ENCODE measurements around the gene LAMB1. TPM values are rescaled to one million over a fixed set of nuclear protein-coding genes. Genes with fewer than 3 reads are reported as not detected.

LAMB1 gene
- total and polyA plus RNA-seq, 4 donors, result 32.3 to 237 (median 158) TPM

DNA sequence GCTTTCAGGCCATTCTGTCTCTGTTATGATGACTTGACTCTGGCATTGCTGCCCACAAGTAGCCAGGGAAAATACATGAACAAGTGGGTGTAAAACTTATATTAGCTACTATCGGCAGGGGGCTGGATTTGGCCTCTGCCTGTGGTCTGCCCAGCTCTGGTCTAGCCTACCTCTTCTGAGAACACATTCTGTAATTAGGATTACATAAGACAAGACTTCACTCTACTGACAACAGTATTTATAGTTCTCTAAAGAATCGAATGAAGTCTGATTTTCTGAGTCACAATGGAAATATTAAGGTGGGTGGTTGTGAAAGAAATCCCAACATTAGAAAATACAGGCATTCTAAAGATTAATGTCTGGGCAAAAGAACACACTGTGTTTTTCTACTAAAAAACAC, 56.5 kb downstream of the LAMB1 start:
- H3K4me3 ChIP-seq (ENCODE audit: low read length in 2 of 2), result no peak overlapping the region
- WGBS, 2 donors, result 2 to 10% methylated on average over 2 of the region's 2 CpGs
- H3K9me3 ChIP-seq (ENCODE audit: control insufficient read depth, low read length), result no peaks in the 10 kb centered on the region
- H3K27ac ChIP-seq (ENCODE audit: low read depth in 1 of 2, low read length in 2 of 2), result peak overlapping the region in 1 of 2 donors; percentile 56
- H3K36me3 ChIP-seq (ENCODE audit: control insufficient read depth in 1 of 2, insufficient read depth in 2 of 2, low read length in 1 of 2), result no peaks in the 10 kb centered on the region
- no peaks in the 10 kb centered on the region for H3K27me3 ChIP-seq (ENCODE audit: control insufficient read depth in 1 of 2, insufficient read depth in 2 of 2, low read length in 1 of 2)
- peaks cover 0 to 2% of the 10 kb centered on the region in 2 donors for H3K4me1 ChIP-seq (ENCODE audit: control insufficient read depth in 1 of 2, insufficient read depth in 2 of 2, low read length in 2 of 2)
- ATAC-seq (ENCODE audit: low FRiP score) (no peak), DNase-seq (no peak)
- intact Hi-C loops (cut with DNase I), result no loop called here

DNA sequence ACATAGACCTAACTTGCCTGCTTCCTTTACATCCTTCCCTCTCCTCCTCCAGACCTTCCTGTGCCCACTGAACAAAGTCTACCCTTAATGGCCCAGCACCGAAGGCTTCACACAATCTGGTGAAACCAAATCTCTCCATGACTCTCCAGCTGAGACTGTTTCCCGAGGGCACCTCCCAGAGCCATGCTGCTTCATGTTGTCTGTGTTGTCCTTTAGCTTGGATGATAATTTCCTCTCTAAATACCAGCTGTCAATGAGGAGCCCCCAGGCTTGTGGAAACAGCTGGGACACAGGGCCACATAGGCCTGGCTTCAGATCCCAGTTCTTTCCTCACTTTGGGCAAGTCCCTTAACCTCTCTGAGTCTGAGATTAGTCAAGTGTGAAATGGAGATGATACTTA, 57.6 kb downstream of the LAMB1 start:
- H3K27me3 ChIP-seq (ENCODE audit: control insufficient read depth in 1 of 2, insufficient read depth in 2 of 2, low read length in 1 of 2), result no peaks in the 10 kb centered on the region
- no peaks in the 10 kb centered on the region for H3K9me3 ChIP-seq (ENCODE audit: control insufficient read depth, low read length)
- H3K27ac ChIP-seq (ENCODE audit: low read depth in 1 of 2, low read length in 2 of 2), result no peak overlapping the region
- ATAC-seq (ENCODE audit: low FRiP score) (no peak), DNase-seq (no peak)
- 91 to 92% methylated on average over 2 of the region's 2 CpGs for WGBS, 2 donors
- peaks cover 0 to 2% of the 10 kb centered on the region in 2 donors for H3K4me1 ChIP-seq (ENCODE audit: control insufficient read depth in 1 of 2, insufficient read depth in 2 of 2, low read length in 2 of 2)
- no peak overlapping the region for H3K4me3 ChIP-seq (ENCODE audit: low read length in 2 of 2)
- H3K36me3 ChIP-seq (ENCODE audit: control insufficient read depth in 1 of 2, insufficient read depth in 2 of 2, low read length in 1 of 2), result no peaks in the 10 kb centered on the region
- intact Hi-C loops (cut with DNase I), result no loop called here

- H3K36me3 ChIP-seq (ENCODE audit: control insufficient read depth in 1 of 2, insufficient read depth in 2 of 2, low read length in 1 of 2), result no peaks in the 10 kb centered on the region
- intact Hi-C loops (cut with DNase I), result loop anchor here in 1 of 2 donors (5.0 kb wide), 1 partner anchor 58 kb away; the partner anchor contains the start of gene LAMB1
- 90 to 91% methylated on average over 3 of the region's 3 CpGs for WGBS, 2 donors
Measured at GRCh38 chr7:107944411-107945169, 58.4 kb downstream of the LAMB1 start.

GRCh38 chr7:107943018-107943417, 59.9 kb downstream of the LAMB1 start:
- Histone ChIP-seq H3K4me1 (ENCODE audit: control insufficient read depth in 1 of 2, insufficient read depth in 2 of 2, low read length in 2 of 2) (peaks cover 5 to 6% of the 10 kb centered on the region in 2 donors), H3K9me3 (ENCODE audit: control insufficient read depth, low read length) (no peaks in the 10 kb centered on the region), H3K27me3 (ENCODE audit: control insufficient read depth in 1 of 2, insufficient read depth in 2 of 2, low read length in 1 of 2) (no peaks in the 10 kb centered on the region), H3K4me3 (ENCODE audit: low read length in 2 of 2) (no peak overlapping the region), H3K27ac (ENCODE audit: low read depth in 1 of 2, low read length in 2 of 2) (no peak overlapping the region), H3K36me3 (ENCODE audit: control insufficient read depth in 1 of 2, insufficient read depth in 2 of 2, low read length in 1 of 2) (no peaks in the 10 kb centered on the region)
- WGBS, 2 donors, result 56 to 70% methylated on average over 4 of the region's 4 CpGs
- DNase-seq (no peak), ATAC-seq (ENCODE audit: low FRiP score) (no peak)
- intact Hi-C loops (cut with DNase I), result loop anchor here in 1 of 2 donors (5.0 kb wide), 1 partner anchor 59 kb away; the partner anchor contains the start of gene LAMB1

More at GRCh38 chr7:107944411-107945169, 58.4 kb downstream of the LAMB1 start:
- Histone ChIP-seq H3K4me1 (ENCODE audit: control insufficient read depth in 1 of 2, insufficient read depth in 2 of 2, low read length in 2 of 2) (peaks cover 0 to 2% of the 10 kb centered on the region in 2 donors), H3K9me3 (ENCODE audit: control insufficient read depth, low read length) (no peaks in the 10 kb centered on the region), H3K4me3 (ENCODE audit: low read length in 2 of 2) (no peak overlapping the region), H3K27ac (ENCODE audit: low read depth in 1 of 2, low read length in 2 of 2) (no peak overlapping the region), H3K27me3 (ENCODE audit: control insufficient read depth in 1 of 2, insufficient read depth in 2 of 2, low read length in 1 of 2) (no peaks in the 10 kb centered on the region)
- ATAC-seq (ENCODE audit: low FRiP score) (no peak), DNase-seq (no peak)

- intact Hi-C loops (cut with DNase I), result loop anchor here in 1 of 2 donors (5.0 kb wide), 1 partner anchor 61 kb away; the partner anchor contains the start of gene LAMB1
- Histone ChIP-seq H3K27ac (ENCODE audit: low read depth in 1 of 2, low read length in 2 of 2) (peak overlapping the region in 1 of 2 donors; percentile 39), H3K27me3 (ENCODE audit: control insufficient read depth in 1 of 2, insufficient read depth in 2 of 2, low read length in 1 of 2) (no peaks in the 10 kb centered on the region), H3K4me1 (ENCODE audit: control insufficient read depth in 1 of 2, insufficient read depth in 2 of 2, low read length in 2 of 2) (peaks cover 4 to 6% of the 10 kb centered on the region in 2 donors), H3K36me3 (ENCODE audit: control insufficient read depth in 1 of 2, insufficient read depth in 2 of 2, low read length in 1 of 2) (peaks cover 0 to 4% of the 10 kb centered on the region in 2 donors), H3K4me3 (ENCODE audit: low read length in 2 of 2) (no peak overlapping the region), H3K9me3 (ENCODE audit: control insufficient read depth, low read length) (no peaks in the 10 kb centered on the region)
- DNase-seq, result no peak
- no peak for ATAC-seq (ENCODE audit: low FRiP score)
- WGBS, 2 donors, result 65 to 66% methylated on average over 4 of the region's 4 CpGs
Measured at GRCh38 chr7:107940951-107941350, 62.0 kb downstream of the LAMB1 start.

DNA sequence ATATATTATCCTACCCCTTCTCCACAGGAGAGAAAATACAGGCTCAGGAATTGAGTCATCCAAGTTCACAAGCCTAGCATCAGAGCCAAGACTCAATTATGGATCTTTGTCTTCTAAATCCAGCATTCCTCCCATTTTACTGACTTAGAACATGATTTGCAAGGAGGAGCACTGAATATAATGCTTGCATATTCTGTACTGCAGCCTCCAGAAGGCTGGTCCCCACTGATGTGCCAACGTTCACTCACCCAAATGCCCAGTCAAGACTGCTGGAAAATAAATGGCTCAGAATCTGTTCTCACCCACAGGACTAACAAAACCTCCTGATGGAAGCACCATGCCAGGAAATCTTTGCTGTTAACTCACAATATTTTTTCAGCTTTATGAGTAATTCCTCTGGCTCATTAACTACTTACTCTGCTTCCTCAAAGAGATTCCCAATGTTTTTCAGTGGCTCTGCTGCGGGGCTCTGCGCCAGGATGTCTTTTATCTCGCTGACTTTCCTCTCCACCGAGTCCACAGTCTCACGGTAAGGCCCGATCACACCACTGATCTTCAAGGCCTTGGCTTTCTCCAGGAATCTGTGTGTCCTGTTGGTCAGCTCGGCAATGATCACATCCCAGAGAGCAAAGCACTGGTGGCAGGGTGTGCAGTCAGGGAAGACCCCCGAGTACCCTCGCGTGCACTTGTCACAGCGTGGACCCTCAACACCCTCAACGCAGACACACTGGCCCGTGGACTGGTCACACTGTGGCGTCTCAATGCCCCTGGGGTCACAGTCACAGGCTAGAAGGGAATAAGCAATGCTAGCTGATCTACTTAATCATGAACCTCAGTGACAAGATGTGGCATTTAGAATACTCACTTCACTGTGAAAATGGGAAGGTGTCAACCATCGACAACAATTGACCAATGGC, 63.1 kb downstream of the LAMB1 start:
- 43 to 48% methylated on average over 16 of the region's 16 CpGs for WGBS, 2 donors
- Histone ChIP-seq H3K36me3 (ENCODE audit: control insufficient read depth in 1 of 2, insufficient read depth in 2 of 2, low read length in 1 of 2) (peaks cover 0 to 4% of the 10 kb centered on the region in 2 donors), H3K27ac (ENCODE audit: low read depth in 1 of 2, low read length in 2 of 2) (peak overlapping the region; percentile 37 to 62), H3K9me3 (ENCODE audit: control insufficient read depth, low read length) (no peaks in the 10 kb centered on the region), H3K4me3 (ENCODE audit: low read length in 2 of 2) (no peak overlapping the region), H3K27me3 (ENCODE audit: control insufficient read depth in 1 of 2, insufficient read depth in 2 of 2, low read length in 1 of 2) (no peaks in the 10 kb centered on the region), H3K4me1 (ENCODE audit: control insufficient read depth in 1 of 2, insufficient read depth in 2 of 2, low read length in 2 of 2) (peaks cover 4 to 6% of the 10 kb centered on the region in 2 donors)
- DNase-seq, result peak; percentile 78 to 84
- peak; percentile 79 for ATAC-seq (ENCODE audit: low FRiP score)
- intact Hi-C loops (cut with DNase I), result loop anchor here in 1 of 2 donors (5.0 kb wide), 1 partner anchor 62 kb away; the partner anchor contains the start of gene LAMB1

GRCh38 chr7:107938456-107939250, 64.3 kb downstream of the LAMB1 start:
- Histone ChIP-seq H3K9me3 (ENCODE audit: control insufficient read depth, low read length) (no peaks in the 10 kb centered on the region), H3K36me3 (ENCODE audit: control insufficient read depth in 1 of 2, insufficient read depth in 2 of 2, low read length in 1 of 2) (peaks cover 0 to 8% of the 10 kb centered on the region in 2 donors), H3K4me1 (ENCODE audit: control insufficient read depth in 1 of 2, insufficient read depth in 2 of 2, low read length in 2 of 2) (peaks cover 4 to 6% of the 10 kb centered on the region in 2 donors), H3K27me3 (ENCODE audit: control insufficient read depth in 1 of 2, insufficient read depth in 2 of 2, low read length in 1 of 2) (no peaks in the 10 kb centered on the region), H3K4me3 (ENCODE audit: low read length in 2 of 2) (no peak overlapping the region), H3K27ac (ENCODE audit: low read depth in 1 of 2, low read length in 2 of 2) (peak overlapping the region; percentile 53 to 59)
- 41 to 51% methylated on average over 6 of the region's 6 CpGs for WGBS, 2 donors
- intact Hi-C loops (cut with DNase I), result no loop called here
- DNase-seq (no peak), ATAC-seq (ENCODE audit: low FRiP score) (peak; percentile 64)

GRCh38 chr7:107937531-107937930, 65.4 kb downstream of the LAMB1 start:
- WGBS, 2 donors, result 91 to 93% methylated on average over 1 of the region's 1 CpG
- intact Hi-C loops (cut with DNase I), result no loop called here
- Histone ChIP-seq H3K36me3 (ENCODE audit: control insufficient read depth in 1 of 2, insufficient read depth in 2 of 2, low read length in 1 of 2) (peaks cover 0 to 11% of the 10 kb centered on the region in 2 donors), H3K4me1 (ENCODE audit: control insufficient read depth in 1 of 2, insufficient read depth in 2 of 2, low read length in 2 of 2) (peaks cover 4 to 6% of the 10 kb centered on the region in 2 donors), H3K9me3 (ENCODE audit: control insufficient read depth, low read length) (no peaks in the 10 kb centered on the region), H3K27ac (ENCODE audit: low read depth in 1 of 2, low read length in 2 of 2) (peak overlapping the region in 1 of 2 donors; percentile 25), H3K27me3 (ENCODE audit: control insufficient read depth in 1 of 2, insufficient read depth in 2 of 2, low read length in 1 of 2) (no peaks in the 10 kb centered on the region), H3K4me3 (ENCODE audit: low read length in 2 of 2) (no peak overlapping the region)
- DNase-seq (no peak), ATAC-seq (ENCODE audit: low FRiP score) (no peak)

Measured in aorta (tissue), 5 donors.